Right lobe of liver (tissue), 6 donors: ENCODE data around the gene DIP2C. TPM values are rescaled to one million over a fixed set of nuclear protein-coding genes. Genes with fewer than 3 reads are reported as not detected.
"Not testable (repeated sequence)": the region's sequence is repeated elsewhere in the genome, so short reads cannot be mapped to it uniquely, and the experiment has no call there.

ENCODE experiments used
- ATAC-seq, 4 donors: fragments of 200-7000 bp; cut with Tn5 transposase; one replicate each; pipeline ENCODE4 v1.9.1; 2020; ENCODE audit warnings: mild to moderate bottlenecking in 4 of 4, moderate library complexity in 4 of 4
- DNase-seq, 3 donors: peaks; one replicate each; pipeline ENCODE4 v3.0.0-alpha.2; 2020
- H3K27ac ChIP-seq, 3 donors: fragments of 200-600 bp; one replicate each; pipeline ENCODE4 v1.8.0; 2022
- H3K27me3 ChIP-seq, 2 donors: fragments of 200-600 bp; one replicate each; pipeline ENCODE4 v1.8.0; 2022
- H3K36me3 ChIP-seq, 4 donors: fragments of 200-600 bp; sonication (generic) in 1 of 4; one replicate each; pipeline versions ENCODE4 v1.5.1 to v1.8.0; 2017 to 2022; ENCODE audit warnings: control low read depth in 1 of 4
- H3K4me1 ChIP-seq, 4 donors: fragments of 200-600 bp; sonication (generic) in 1 of 4; one replicate each; pipeline versions ENCODE4 v1.5.1 to v1.8.0; 2017 to 2022; ENCODE audit warnings: control low read depth in 1 of 4
- H3K4me3 ChIP-seq, 3 donors: fragments of 200-600 bp; one replicate each; pipeline ENCODE4 v1.8.0; 2022
- H3K9me3 ChIP-seq, 4 donors: fragments of 200-600 bp; sonication (generic) in 1 of 4; one replicate each; pipeline versions ENCODE4 v1.5.1 to v1.8.0; 2017 to 2022; ENCODE audit warnings: control low read depth in 1 of 4
- POLR2A ChIP-seq: fragments of 450-650 bp; IDR thresholded peaks from one replicate; pipeline ENCODE4 v1.6.1; 2017; ENCODE audit warnings: antibody characterized with exemption, mild to moderate bottlenecking
- WGBS: methylation state at CpG from one replicate; pipeline ENCODE4 v1.1.6; 2018; ENCODE audit warnings: low coverage, low lambda C conversion rate; ENCODE audit not compliant: insufficient coverage; ENCODE audit errors: missing lambda C conversion rate; 5-methylcytosine and 5-hydroxymethylcytosine counted together
- intact Hi-C, 2 donors: fragments of 100-400 bp; cut with DNase I; formaldehyde crosslinking; loops; one replicate each; pipeline versions ENCODE4 v1.11.2 to v1.14.1; 2022
- total RNA-seq, 6 experiments: library from RNA; depleted of rRNA in 2 of 6; stranded (reverse); fragments of >200 nt in 2 of 6; fragmentation: NEBNext Ultra II Directional in 3 of 6; extraction: Animal tissue kit (Norgen Biotek cat#: 25700) in 3 of 6; gene quantifications; one replicate each; pipeline versions ENCODE4 v1.1.0 to v1.2.4, GENCODE V29; 2016 to 2023
- TF ChIP-seq, protein P1 (sequence below), 4 donors: fragments of 200-600 bp in 3 of 4; fragments of 450-650 bp in 1 of 4; IDR thresholded peaks; one replicate each; pipeline versions ENCODE4 v1.5.1 to v1.8.0; 2016 to 2022; ENCODE audit warnings: antibody characterized with exemption in 4 of 4, mild to moderate bottlenecking in 2 of 4
- donor health status: DM: no; HTN: yes; CAD: no.
- donor health status: DM: no; HTN: no; CAD: no.
- donor health status: DM: no; HTN: no; CAD: no.
- donor health status: DM: no; HTN: yes; CAD: no.
- donor health status: DM: no; HTN: yes; CAD: no.

DIP2C gene
- total RNA-seq, 6 experiments from 2014 or later, result 8.0 to 13.5 (median 11.7) TPM

DNA sequence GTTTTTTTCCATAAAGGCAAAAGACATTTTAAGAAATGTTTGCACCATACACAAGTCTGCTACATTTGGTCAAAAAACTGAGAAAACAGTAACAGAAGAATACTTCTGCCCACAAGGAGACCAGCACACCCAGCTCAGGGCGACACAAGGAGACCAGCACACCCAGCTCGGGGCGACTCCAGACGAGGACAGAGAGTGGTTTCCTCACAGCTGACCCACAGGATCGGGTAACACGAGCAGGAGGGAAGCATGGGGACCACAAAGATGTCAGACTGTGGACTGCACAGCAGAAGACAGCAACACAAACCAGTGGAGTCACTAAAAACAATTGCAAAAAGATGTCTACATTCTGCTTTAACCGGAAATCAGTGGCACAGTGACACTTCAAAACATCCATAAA is 237.6 kb downstream of the DIP2C start:
- TF ChIP-seq, protein P1, sequence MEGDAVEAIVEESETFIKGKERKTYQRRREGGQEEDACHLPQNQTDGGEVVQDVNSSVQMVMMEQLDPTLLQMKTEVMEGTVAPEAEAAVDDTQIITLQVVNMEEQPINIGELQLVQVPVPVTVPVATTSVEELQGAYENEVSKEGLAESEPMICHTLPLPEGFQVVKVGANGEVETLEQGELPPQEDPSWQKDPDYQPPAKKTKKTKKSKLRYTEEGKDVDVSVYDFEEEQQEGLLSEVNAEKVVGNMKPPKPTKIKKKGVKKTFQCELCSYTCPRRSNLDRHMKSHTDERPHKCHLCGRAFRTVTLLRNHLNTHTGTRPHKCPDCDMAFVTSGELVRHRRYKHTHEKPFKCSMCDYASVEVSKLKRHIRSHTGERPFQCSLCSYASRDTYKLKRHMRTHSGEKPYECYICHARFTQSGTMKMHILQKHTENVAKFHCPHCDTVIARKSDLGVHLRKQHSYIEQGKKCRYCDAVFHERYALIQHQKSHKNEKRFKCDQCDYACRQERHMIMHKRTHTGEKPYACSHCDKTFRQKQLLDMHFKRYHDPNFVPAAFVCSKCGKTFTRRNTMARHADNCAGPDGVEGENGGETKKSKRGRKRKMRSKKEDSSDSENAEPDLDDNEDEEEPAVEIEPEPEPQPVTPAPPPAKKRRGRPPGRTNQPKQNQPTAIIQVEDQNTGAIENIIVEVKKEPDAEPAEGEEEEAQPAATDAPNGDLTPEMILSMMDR (IDR thresholded peaks at IDR 0.05), result no peak
- TF ChIP-seq POLR2A, result no peak
- 90% methylated on average over 6 of the region's 7 CpGs for WGBS
- ATAC-seq (no peak), DNase-seq (no peak)
- Histone ChIP-seq H3K36me3 (no peaks in the 10 kb centered on the region), H3K4me3 (no peak overlapping the region), H3K27me3 (no peaks in the 10 kb centered on the region), H3K4me1 (no peaks in the 10 kb centered on the region), H3K27ac (no peak overlapping the region), H3K9me3 (no peaks in the 10 kb centered on the region)
- intact Hi-C loops, result no loop called here

DNA sequence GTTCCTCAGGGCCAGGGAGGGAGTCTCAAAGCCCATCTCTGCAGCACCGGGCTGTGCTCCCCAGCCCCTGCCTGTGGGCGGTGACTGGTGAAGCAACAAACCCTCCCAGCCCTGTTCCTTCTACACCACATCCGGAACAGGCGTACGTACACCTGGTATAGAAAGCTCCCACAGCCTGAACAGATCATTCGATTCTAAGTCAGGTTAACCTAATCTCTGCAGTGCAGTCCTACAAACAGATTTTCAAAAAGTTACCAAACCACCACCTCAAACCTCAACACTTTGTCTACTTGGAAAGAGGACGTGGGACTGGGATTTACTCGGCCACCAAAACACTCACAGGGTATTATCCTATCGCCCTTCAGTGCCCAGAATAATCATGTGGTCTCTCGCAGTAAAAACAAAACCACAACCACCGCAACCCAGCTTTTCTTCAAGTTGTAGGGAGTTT is 238.4 kb downstream of the DIP2C start:
- Histone ChIP-seq H3K27ac (no peak overlapping the region), H3K36me3 (no peaks in the 10 kb centered on the region), H3K27me3 (no peaks in the 10 kb centered on the region), H3K9me3 (no peaks in the 10 kb centered on the region), H3K4me3 (no peak overlapping the region), H3K4me1 (no peaks in the 10 kb centered on the region)
- ATAC-seq (peak in 3 of 4 donors; percentile 53 to 60 (median 55)), DNase-seq (no peak)
- intact Hi-C loops, result no loop called here
- WGBS, result 53% methylated on average over 6 of the region's 11 CpGs
- TF ChIP-seq, protein P1 (IDR thresholded peaks at IDR 0.05), result no peak
- TF ChIP-seq POLR2A, result no peak

DNA sequence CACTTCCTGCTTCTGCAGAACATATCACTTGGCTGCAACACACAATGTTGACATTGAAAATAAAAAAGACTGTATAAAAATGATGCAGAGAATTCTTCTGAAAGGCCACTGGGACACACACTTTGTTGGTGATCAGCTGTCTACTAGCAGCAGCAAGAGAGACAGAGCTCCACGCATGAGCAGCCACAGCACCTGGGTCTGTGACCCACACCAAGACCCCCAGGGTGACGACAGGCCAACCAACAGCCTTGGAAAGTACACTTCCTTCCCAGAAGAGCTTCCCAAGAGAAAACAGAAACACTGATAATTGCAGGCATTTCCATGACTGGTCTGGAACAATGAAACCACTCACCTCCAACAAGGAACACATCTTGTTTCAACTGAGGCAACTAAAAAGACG is 239.0 kb downstream of the DIP2C start:
- no peaks in the 10 kb centered on the region for H3K4me1 ChIP-seq
- H3K9me3 ChIP-seq, result no peaks in the 10 kb centered on the region
- H3K36me3 ChIP-seq, result no peaks in the 10 kb centered on the region
- H3K4me3 ChIP-seq, result no peak overlapping the region
- H3K27ac ChIP-seq, result no peak overlapping the region
- DNase-seq (no peak), ATAC-seq (peak in 2 of 4 donors; percentile 13 to 17)
- WGBS, result 43% methylated on average over 3 of the region's 3 CpGs
- no peak for TF ChIP-seq POLR2A
- TF ChIP-seq, protein P1 (IDR thresholded peaks at IDR 0.05), result no peak
- no peaks in the 10 kb centered on the region for H3K27me3 ChIP-seq
- intact Hi-C loops, result no loop called here

DNA sequence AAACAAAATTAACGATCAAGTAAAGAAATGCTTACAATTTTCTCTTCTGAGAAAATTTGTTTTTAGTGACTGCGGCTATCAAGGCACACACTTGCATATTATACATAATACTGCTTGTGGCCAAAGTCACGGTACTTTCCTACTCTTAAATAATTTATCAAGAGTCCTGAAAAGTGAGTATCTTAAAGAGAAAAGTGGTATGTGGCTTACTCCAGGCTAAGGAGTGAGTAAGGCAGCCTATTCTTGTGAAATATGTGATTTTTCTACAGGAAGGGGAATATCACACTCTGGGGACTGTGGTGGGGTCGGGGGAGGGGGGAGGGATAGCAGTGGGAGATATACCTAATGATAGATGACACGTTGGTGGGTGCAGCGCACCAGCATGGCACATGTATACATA is 240.1 kb downstream of the DIP2C start:
- H3K36me3 ChIP-seq, H3K27ac ChIP-seq, ATAC-seq, H3K4me1 ChIP-seq, H3K27me3 ChIP-seq, DNase-seq, H3K9me3 ChIP-seq, H3K4me3 ChIP-seq, intact Hi-C loops: not testable (repeated sequence)
- 93% methylated on average over 4 of the region's 6 CpGs for WGBS

DNA sequence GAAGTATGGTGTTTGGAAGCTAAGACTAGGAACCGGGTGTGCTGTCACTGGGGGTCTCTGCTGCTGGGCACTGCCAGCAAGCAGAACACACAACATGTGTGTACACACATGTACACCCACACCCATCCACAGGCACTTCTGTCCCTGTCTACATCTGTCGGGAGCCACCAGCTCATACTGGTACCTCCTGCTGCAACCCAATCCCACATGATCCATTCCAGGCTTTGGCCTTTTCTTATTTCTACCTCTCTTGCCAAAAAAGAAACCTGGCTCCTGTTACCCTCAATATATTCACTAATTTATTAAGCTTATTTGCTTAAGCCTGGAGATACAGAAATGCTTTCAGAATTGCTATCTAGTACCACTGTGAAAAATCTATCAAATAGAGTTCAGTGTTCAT is 246.0 kb downstream of the DIP2C start:
- DNase-seq, result no peak
- intact Hi-C loops, result no loop called here
- Histone ChIP-seq H3K9me3 (no peaks in the 10 kb centered on the region), H3K36me3 (no peaks in the 10 kb centered on the region), H3K4me3 (no peak overlapping the region), H3K4me1 (no peaks in the 10 kb centered on the region), H3K27ac (no peak overlapping the region), H3K27me3 (no peaks in the 10 kb centered on the region)
- 100% methylated on average over 2 of the region's 2 CpGs for WGBS
- ATAC-seq, result no peak
- no peak for TF ChIP-seq POLR2A
- TF ChIP-seq, protein P1 (IDR thresholded peaks at IDR 0.05), result no peak
